Natural killer cell (primary cell): ENCODE data around the gene RNF40. TPM values are rescaled to one million over a fixed set of nuclear protein-coding genes. Genes with fewer than 3 reads are reported as not detected.
"Not testable (repeated sequence)": the region's sequence is repeated elsewhere in the genome, so short reads cannot be mapped to it uniquely, and the experiment has no call there.

Source experiments
- ATAC-seq, 3 donors: fragments of 150-1000 bp in 2 of 3; fragments of 200-7000 bp in 1 of 3; cut with Tn5 transposase; 1 replicate in 1 of 3; 2 replicates in 2 of 3; pipeline ENCODE4 v1.10.0; 2021; ENCODE audit warnings: mild to moderate bottlenecking in 2 of 3, moderate library complexity in 2 of 3
- DNase-seq, 2 donors: peaks; one replicate each; pipeline versions ENCODE4 v3.0.0 to v3.0.0-alpha.2; 2013 to 2021; ENCODE audit warnings: mixed read lengths in 1 of 2
- H3K27ac ChIP-seq: one replicate; pipeline ENCODE4 v1.5.1; 2013; ENCODE audit warnings: mild to moderate bottlenecking, low read length
- H3K27me3 ChIP-seq: one replicate; pipeline ENCODE4 v1.6.1; 2013; ENCODE audit warnings: low read length; ENCODE audit not compliant: control insufficient read depth, insufficient read depth
- H3K36me3 ChIP-seq: one replicate; pipeline ENCODE4 v1.6.1; 2013; ENCODE audit warnings: low read length; ENCODE audit not compliant: control insufficient read depth, insufficient read depth
- H3K4me1 ChIP-seq: one replicate; pipeline ENCODE4 v1.6.1; 2013; ENCODE audit warnings: low read length; ENCODE audit not compliant: control insufficient read depth, insufficient read depth
- H3K4me3 ChIP-seq: one replicate; pipeline ENCODE4 v1.5.1; 2013; ENCODE audit warnings: low read length
- H3K9me3 ChIP-seq: one replicate; pipeline ENCODE4 v1.6.1; 2013; ENCODE audit warnings: low read length; ENCODE audit not compliant: control insufficient read depth, insufficient read depth
- H3K27ac Mint-ChIP-seq, 2 donors: one replicate each; pipeline ENCODE4 v1.8.0; 2022; ENCODE audit warnings: mild to moderate bottlenecking in 2 of 2, mixed read lengths in 2 of 2, moderate library complexity in 1 of 2
- H3K27me3 Mint-ChIP-seq, 2 donors: one replicate each; pipeline ENCODE4 v1.8.0; 2022; ENCODE audit warnings: low read depth in 2 of 2, mixed read lengths in 2 of 2
- H3K36me3 Mint-ChIP-seq: one replicate; pipeline ENCODE4 v1.8.0; 2022; ENCODE audit warnings: mixed read lengths
- H3K4me1 Mint-ChIP-seq, 2 donors: one replicate each; pipeline ENCODE4 v1.8.0; 2022; ENCODE audit warnings: mixed read lengths in 2 of 2
- H3K4me3 Mint-ChIP-seq: one replicate; pipeline ENCODE4 v1.8.0; 2022; ENCODE audit warnings: mild to moderate bottlenecking, moderate library complexity, mixed read lengths
- H3K9me3 Mint-ChIP-seq, 2 donors: one replicate each; pipeline ENCODE4 v1.8.0; 2022; ENCODE audit warnings: mixed read lengths in 2 of 2
- WGBS: methylation state at CpG from one replicate; pipeline ENCODE4 v1.1.7; 2013; ENCODE audit warnings: missing lambda C conversion rate; ENCODE audit not compliant: insufficient coverage; 5-methylcytosine and 5-hydroxymethylcytosine counted together
- intact Hi-C: fragments of 100-400 bp; cut with micrococcal nuclease; formaldehyde crosslinking; loops from one replicate; pipeline ENCODE4 v1.14.2; 2022
- total RNA-seq, 4 donors: library from RNA; stranded (reverse); fragments of 120-200 nt in 1 of 4; gene quantifications; one replicate each; pipeline versions ENCODE4 v1.2.3 to v1.2.4, GENCODE V29; 2013 to 2022
- TF ChIP-seq, protein P1 (sequence below): fragments of 200-600 bp; IDR thresholded peaks from one replicate; pipeline ENCODE4 v1.8.0; 2022; ENCODE audit warnings: antibody characterized with exemption

Gene RNF40
- total RNA-seq, 3 donors from 2014 or later (not counting 1 experiment from before 2014, with no cell fraction given): 153 to 167 (median 161) TPM

DNA sequence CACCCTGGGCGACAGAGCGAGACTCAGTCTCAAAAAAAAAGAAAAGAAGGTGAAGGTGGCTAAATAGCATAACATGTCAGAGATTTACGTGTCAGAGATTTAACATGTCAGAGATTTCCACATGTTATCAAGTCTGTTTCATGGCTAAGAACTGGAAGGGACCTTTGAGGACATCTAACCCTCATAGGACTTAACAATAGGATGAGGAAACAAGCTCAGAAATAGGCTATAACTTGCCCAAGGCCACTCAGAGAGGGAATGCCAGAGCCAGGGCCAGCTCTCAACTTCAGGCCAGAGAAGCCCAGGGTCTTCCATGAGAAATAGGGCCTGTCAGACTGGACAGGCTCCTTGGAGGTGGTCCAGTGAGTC lies 51.7 kb downstream of the RNF40 start:
- Histone ChIP-seq H3K27ac (peak overlapping the region; percentile 83), H3K27me3 (no peaks in the 10 kb centered on the region), H3K4me3 (peak overlapping the region; percentile 48), H3K36me3 (no peaks in the 10 kb centered on the region), H3K9me3 (no peaks in the 10 kb centered on the region), H3K4me1 (peaks cover 14% of the 10 kb centered on the region)
- peak overlapping the region; percentile 89 for H3K4me3 Mint-ChIP-seq
- TF ChIP-seq, protein P1, sequence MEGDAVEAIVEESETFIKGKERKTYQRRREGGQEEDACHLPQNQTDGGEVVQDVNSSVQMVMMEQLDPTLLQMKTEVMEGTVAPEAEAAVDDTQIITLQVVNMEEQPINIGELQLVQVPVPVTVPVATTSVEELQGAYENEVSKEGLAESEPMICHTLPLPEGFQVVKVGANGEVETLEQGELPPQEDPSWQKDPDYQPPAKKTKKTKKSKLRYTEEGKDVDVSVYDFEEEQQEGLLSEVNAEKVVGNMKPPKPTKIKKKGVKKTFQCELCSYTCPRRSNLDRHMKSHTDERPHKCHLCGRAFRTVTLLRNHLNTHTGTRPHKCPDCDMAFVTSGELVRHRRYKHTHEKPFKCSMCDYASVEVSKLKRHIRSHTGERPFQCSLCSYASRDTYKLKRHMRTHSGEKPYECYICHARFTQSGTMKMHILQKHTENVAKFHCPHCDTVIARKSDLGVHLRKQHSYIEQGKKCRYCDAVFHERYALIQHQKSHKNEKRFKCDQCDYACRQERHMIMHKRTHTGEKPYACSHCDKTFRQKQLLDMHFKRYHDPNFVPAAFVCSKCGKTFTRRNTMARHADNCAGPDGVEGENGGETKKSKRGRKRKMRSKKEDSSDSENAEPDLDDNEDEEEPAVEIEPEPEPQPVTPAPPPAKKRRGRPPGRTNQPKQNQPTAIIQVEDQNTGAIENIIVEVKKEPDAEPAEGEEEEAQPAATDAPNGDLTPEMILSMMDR: no peak
- no peaks in the 10 kb centered on the region for H3K9me3 Mint-ChIP-seq
- ATAC-seq (peak in 2 of 3 donors; percentile 1 to 5), DNase-seq (no peak)
- intact Hi-C loops: loop anchor here (1.0 kb wide), 2 partner anchors 52 to 66 kb away; partner anchors contain the start of genes CFAP119, PHKG2 and RNF40
- H3K4me1 Mint-ChIP-seq: peaks cover 15 to 16% of the 10 kb centered on the region in 2 donors
- peak overlapping the region; percentile 85 to 88 for H3K27ac Mint-ChIP-seq
- WGBS: 97% methylated on average over 3 of the region's 3 CpGs
- no peaks in the 10 kb centered on the region for H3K36me3 Mint-ChIP-seq
- H3K27me3 Mint-ChIP-seq: peaks cover 0 to 3% of the 10 kb centered on the region in 2 donors

DNA sequence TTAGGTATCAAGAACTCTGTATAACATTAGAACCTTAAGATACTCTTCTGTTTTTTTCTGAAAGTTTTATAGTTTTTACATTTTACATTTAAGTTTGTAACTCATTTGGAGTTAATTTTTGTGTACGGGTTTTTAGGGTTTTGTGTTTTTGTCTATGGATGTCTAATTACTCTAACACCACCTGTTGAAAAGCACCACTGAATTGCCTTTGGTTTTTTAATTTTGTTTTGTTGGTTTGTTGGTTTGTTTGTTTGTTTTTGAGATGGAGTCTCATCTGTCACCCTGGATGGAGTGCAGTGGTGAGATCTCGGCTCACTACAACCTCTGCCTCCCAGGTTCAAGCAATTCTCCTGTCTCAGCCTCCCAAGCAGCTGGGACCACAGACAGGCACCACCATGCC lies 54.6 kb downstream of the RNF40 start:
- Histone ChIP-seq H3K27me3 (no peaks in the 10 kb centered on the region), H3K36me3 (no peaks in the 10 kb centered on the region), H3K27ac (no peak overlapping the region), H3K9me3 (no peaks in the 10 kb centered on the region), H3K4me3 (no peak overlapping the region), H3K4me1 (peaks cover 14% of the 10 kb centered on the region)
- Mint-ChIP-seq H3K27me3 (peaks cover 0 to 2% of the 10 kb centered on the region in 2 donors), H3K9me3 (no peaks in the 10 kb centered on the region), H3K4me1 (peaks cover 15 to 16% of the 10 kb centered on the region in 2 donors), H3K36me3 (no peaks in the 10 kb centered on the region), H3K27ac (no peak overlapping the region), H3K4me3 (no peak overlapping the region)
- ATAC-seq (no peak), DNase-seq (no peak)
- TF ChIP-seq, protein P1: no peak
- 80% methylated on average over 1 of the region's 2 CpGs for WGBS
- intact Hi-C loops: no loop called here

DNA sequence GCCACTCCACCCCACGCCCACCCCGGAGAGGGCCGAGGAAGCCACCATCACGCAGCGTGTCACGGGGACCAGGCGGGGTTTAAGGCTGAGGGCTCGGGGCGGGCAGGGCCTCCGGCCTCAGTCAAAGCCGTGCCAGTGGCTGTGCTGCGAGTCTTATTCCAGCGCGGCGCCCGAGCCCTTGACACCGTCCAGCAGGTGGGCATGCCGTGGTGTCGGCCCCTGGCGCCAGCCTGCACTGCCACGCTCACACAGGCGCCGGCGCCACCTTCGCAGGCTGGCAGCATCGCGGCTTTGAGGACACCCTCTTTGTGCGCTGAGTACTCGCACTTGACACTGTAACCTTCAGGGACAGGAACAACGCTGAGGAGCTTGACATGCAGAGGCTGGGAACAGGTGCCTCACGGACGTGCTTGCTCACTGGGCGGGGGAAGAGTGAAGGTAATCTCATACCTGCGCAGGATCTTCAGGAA lies 58.9 kb downstream of the RNF40 start:
- Mint-ChIP-seq H3K27me3 (peaks cover 0 to 5% of the 10 kb centered on the region in 2 donors), H3K9me3 (no peaks in the 10 kb centered on the region), H3K36me3 (no peaks in the 10 kb centered on the region), H3K4me3 (no peak overlapping the region), H3K27ac (no peak overlapping the region), H3K4me1 (peaks cover 0 to 2% of the 10 kb centered on the region in 2 donors)
- no peaks in the 10 kb centered on the region for H3K9me3 ChIP-seq
- WGBS: 90% methylated on average over 34 of the region's 34 CpGs
- no peak overlapping the region for H3K27ac ChIP-seq
- TF ChIP-seq, protein P1: no peak
- intact Hi-C loops: no loop called here
- no peak overlapping the region for H3K4me3 ChIP-seq
- H3K27me3 ChIP-seq: no peaks in the 10 kb centered on the region
- DNase-seq: no peak
- no peaks in the 10 kb centered on the region for H3K4me1 ChIP-seq
- no peaks in the 10 kb centered on the region for H3K36me3 ChIP-seq
- ATAC-seq: no peak

DNA sequence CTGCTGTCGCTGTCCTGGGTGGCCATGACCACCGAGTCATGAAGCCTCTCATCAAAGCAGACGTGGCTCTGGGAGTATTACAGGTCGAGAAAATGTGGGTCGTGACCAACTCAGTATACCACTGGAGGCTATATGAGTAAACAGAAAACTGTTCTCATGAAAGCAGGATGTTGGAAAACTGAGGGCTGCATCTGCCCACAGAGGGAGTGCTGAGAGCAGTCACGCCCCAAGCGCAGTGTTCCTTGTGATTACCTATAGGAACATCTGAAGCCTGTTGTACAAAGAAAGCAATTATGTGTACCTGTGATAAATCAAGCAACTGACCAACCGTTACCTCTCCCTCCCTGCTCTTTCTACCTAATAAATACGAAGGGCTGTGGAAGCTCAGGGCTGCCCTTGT lies 59.3 kb downstream of the RNF40 start:
- intact Hi-C loops, H3K27me3 Mint-ChIP-seq, H3K4me1 ChIP-seq, H3K27ac Mint-ChIP-seq, H3K4me3 Mint-ChIP-seq, H3K9me3 Mint-ChIP-seq, ATAC-seq, H3K36me3 ChIP-seq, H3K9me3 ChIP-seq, H3K4me3 ChIP-seq, DNase-seq, H3K36me3 Mint-ChIP-seq, H3K27me3 ChIP-seq, H3K27ac ChIP-seq, H3K4me1 Mint-ChIP-seq: not testable (repeated sequence)
- 83% methylated on average over 9 of the region's 9 CpGs for WGBS
